Right atrium auricular region (tissue), 2 donors: ENCODE measurements around the gene TFPI. TPM values are rescaled to one million over a fixed set of nuclear protein-coding genes. Genes with fewer than 3 reads are reported as not detected.
"Not testable (repeated sequence)": the region's sequence is repeated elsewhere in the genome, so short reads cannot be mapped to it uniquely, and the experiment has no call there.

Experiments
- DNase-seq: peaks from one replicate; pipeline ENCODE4 v3.0.0-alpha.2; 2019; ENCODE audit warnings: low spot score
- H3K27ac ChIP-seq, 2 donors: fragments of 200-600 bp; sonication (generic); 1 replicate in 1 of 2; 2 replicates in 1 of 2; pipeline ENCODE4 v1.5.1; 2016 to 2019
- H3K27me3 ChIP-seq, 2 donors: fragments of 200-600 bp; sonication (generic); one replicate each; pipeline versions ENCODE4 v1.5.1 to v1.6.0; 2017 to 2019
- H3K36me3 ChIP-seq: fragments of 200-600 bp; sonication (generic); one replicate; pipeline ENCODE4 v1.5.1; 2016
- H3K4me1 ChIP-seq, 2 donors: fragments of 200-600 bp; sonication (generic); one replicate each; pipeline versions ENCODE4 v1.5.1 to v1.6.0; 2017 to 2019
- H3K4me3 ChIP-seq, 2 donors: fragments of 200-600 bp; sonication (generic); 1 replicate in 1 of 2; 2 replicates in 1 of 2; pipeline ENCODE4 v1.5.1; 2017 to 2019; ENCODE audit warnings: mild to moderate bottlenecking in 1 of 2, moderate library complexity in 1 of 2
- H3K9me3 ChIP-seq, 2 donors: fragments of 200-600 bp; sonication (generic); one replicate each; pipeline ENCODE4 v1.5.1; 2019
- total RNA-seq, 2 donors: library from RNA; depleted of rRNA; stranded (reverse); fragments of >200 nt; gene quantifications; one replicate each; pipeline ENCODE4 v1.1.0, GENCODE V29; 2016
- TF ChIP-seq, protein P1 (sequence below), 2 donors: fragments of 200-600 bp; sonication (generic); IDR thresholded peaks; one replicate each; pipeline ENCODE4 v1.5.1; 2019; ENCODE audit warnings: antibody characterized with exemption in 2 of 2

The TFPI gene
- total RNA-seq, 2 donors from 2014 or later, result 43.6 to 58.2 TPM

DNA sequence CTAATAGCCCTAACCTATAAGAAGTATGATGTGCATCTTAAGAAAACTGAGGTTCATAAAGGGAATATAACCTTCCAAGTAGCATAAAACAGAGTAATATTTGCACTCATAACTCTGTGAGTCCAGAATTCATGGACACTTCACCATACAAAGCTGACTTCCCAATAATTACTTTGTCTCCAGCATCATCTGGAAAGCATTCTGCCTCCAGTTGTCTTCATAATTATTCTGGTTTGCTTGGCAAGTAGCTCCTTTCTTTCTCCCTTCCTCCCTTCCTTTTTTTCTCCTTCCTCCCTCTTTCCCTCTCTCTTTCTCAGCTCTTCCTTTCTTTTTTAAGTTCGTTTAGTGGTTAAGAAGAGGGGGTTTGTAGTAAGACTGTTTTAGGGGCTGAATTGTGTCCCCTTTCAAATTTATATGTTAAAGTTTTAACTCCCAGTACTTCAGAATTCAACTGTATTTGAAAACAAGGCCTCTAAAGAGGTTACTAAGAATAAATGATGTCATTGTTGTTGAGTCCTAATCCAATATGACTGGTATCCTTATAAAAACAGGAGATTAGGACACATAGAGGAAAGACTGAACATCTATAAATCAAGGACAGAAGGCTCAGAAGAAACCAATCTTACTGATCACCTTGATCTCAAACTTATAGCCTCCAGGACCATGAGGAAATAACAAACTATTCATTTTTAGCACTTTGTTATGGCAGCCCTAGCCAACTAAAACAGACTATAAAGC, 28.9 kb downstream of the TFPI start:
- peaks cover 0 to 8% of the 10 kb centered on the region in 2 donors for H3K4me1 ChIP-seq
- no peak overlapping the region for H3K4me3 ChIP-seq
- peaks cover 6% of the 10 kb centered on the region for H3K36me3 ChIP-seq
- H3K27ac ChIP-seq, result no peak overlapping the region
- no peak for DNase-seq
- H3K9me3 ChIP-seq, result no peaks in the 10 kb centered on the region
- H3K27me3 ChIP-seq, result no peaks in the 10 kb centered on the region
- TF ChIP-seq, protein P1, sequence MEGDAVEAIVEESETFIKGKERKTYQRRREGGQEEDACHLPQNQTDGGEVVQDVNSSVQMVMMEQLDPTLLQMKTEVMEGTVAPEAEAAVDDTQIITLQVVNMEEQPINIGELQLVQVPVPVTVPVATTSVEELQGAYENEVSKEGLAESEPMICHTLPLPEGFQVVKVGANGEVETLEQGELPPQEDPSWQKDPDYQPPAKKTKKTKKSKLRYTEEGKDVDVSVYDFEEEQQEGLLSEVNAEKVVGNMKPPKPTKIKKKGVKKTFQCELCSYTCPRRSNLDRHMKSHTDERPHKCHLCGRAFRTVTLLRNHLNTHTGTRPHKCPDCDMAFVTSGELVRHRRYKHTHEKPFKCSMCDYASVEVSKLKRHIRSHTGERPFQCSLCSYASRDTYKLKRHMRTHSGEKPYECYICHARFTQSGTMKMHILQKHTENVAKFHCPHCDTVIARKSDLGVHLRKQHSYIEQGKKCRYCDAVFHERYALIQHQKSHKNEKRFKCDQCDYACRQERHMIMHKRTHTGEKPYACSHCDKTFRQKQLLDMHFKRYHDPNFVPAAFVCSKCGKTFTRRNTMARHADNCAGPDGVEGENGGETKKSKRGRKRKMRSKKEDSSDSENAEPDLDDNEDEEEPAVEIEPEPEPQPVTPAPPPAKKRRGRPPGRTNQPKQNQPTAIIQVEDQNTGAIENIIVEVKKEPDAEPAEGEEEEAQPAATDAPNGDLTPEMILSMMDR (IDR thresholded peaks at IDR 0.05), result no peak

DNA sequence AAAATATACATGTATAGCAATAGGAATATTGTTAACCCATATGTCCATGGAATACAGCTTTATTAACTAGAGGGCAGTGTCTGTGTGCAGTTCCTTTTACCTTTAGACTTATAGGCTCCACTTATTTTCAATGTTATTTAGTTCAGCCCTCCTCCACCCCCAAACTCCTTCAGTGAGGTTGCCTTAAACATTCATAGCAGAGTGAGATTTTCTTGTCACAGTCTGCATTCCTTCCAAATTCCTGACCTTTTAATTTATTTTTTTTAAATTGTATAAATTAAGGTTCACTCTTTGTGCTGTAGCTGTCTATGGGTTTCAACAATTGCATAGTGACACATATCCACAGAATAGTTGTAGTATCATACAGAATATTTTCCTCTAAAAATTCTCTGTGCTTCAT, 30.9 kb downstream of the TFPI start:
- no peak for DNase-seq
- Histone ChIP-seq H3K27ac (no peak overlapping the region), H3K4me1 (peaks cover 0 to 8% of the 10 kb centered on the region in 2 donors), H3K27me3 (no peaks in the 10 kb centered on the region), H3K36me3 (peaks cover 21% of the 10 kb centered on the region), H3K4me3 (no peak overlapping the region), H3K9me3 (peaks cover 0 to 1% of the 10 kb centered on the region in 2 donors)
- TF ChIP-seq, protein P1 (IDR thresholded peaks at IDR 0.05), result no peak

DNA sequence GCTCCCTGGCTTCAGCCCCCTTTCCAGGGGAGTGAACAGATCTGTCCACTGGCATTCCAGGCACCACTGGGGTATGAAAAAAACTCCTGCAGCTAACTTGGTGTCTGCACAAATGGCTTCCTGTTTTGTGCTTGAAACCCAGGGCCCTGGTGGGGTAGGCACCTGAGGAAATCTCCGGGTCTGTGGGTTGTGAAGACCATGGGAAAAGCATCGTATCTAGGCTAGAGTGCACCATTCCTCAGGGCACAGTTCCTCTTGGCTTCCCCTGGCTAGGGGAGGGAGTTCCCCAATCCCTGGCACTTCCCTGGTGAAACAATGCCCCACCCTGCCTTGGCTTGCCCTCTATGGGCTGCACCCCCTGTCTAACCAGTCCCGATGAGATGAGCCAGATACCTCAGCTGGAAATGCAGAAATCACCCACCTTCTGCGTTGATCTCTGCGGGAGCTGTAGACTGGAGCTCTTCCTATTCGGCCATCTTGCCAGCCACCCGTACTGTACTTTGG, 34.1 kb downstream of the TFPI start:
- Histone ChIP-seq H3K27me3 (no peaks in the 10 kb centered on the region), H3K4me3 (no peak overlapping the region), H3K4me1 (no peaks in the 10 kb centered on the region), H3K27ac (no peak overlapping the region), H3K9me3 (peaks cover 0 to 17% of the 10 kb centered on the region in 2 donors), H3K36me3 (peaks cover 21% of the 10 kb centered on the region)
- TF ChIP-seq, protein P1 (IDR thresholded peaks at IDR 0.05), result no peak
- no peak for DNase-seq

DNA sequence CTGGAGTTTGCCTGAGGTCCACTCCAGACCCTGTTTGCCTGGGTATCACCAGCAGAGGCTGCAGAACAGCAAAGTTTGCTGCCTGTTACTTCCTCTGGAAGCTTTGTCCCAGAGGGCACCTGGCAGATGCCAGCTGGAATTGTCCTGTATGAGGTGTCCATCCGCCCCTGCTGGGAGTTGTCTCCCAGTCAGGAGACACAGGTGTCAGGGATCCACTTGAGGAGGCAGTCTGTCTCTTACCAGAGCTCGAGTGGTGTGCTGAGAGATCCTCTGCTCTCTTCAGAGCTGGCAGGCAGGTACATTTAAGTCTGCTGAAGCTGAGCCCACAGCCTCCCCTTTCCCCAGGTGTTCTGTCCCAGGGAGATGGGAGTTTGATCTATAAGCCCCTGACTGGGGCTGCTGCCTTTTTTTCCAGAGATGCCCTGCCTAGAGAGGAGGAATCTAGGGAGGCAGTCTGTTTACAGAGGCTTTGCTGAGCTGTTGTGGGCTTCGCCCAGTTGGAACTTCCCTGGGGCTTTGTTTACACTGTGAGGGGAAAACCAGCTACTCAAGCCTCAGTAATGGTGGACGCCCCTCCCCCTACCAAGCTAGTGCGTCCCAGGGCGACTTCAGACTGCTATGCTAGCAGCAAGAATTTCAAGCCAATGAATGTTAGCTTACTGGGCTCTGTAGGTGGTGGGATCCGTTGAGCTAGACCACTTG, 34.7 kb downstream of the TFPI start:
- H3K9me3 ChIP-seq, result peaks cover 0 to 17% of the 10 kb centered on the region in 2 donors
- DNase-seq, result no peak
- no peak overlapping the region for H3K27ac ChIP-seq
- peaks cover 21% of the 10 kb centered on the region for H3K36me3 ChIP-seq
- no peaks in the 10 kb centered on the region for H3K4me1 ChIP-seq
- no peaks in the 10 kb centered on the region for H3K27me3 ChIP-seq
- TF ChIP-seq, protein P1 (IDR thresholded peaks at IDR 0.05), result no peak
- H3K4me3 ChIP-seq, result no peak overlapping the region

DNA sequence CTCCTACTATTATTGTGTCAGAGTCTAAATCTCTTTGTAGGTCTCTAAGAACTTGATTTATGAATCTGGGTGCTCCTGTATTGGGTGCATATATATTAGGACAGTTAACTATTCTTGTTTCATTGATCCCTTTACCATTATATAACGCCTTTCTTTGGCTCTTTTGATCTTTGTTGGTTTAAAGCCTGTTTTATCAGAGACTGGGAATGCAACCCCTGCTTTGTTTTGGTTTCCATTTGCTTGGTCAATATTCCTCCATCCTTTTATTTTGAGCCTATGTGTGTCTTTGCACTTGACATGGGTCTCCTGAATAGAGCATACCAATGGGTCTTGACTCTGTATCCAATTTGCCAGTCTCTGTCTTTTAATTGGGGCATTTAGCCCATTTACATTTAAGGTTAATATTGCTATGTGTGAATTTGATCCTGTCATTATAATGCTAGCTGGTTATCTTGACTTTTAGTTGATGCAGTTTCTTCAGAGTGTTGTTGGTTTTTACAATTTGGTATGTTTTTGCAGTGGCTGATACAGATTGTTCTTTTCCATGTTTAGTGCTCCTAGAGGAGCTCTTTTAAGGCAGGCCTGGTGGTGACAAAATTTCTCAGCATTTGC, 36.4 kb downstream of the TFPI start:
- H3K27ac ChIP-seq, DNase-seq, H3K4me1 ChIP-seq, H3K4me3 ChIP-seq, H3K27me3 ChIP-seq: not testable (repeated sequence)
- Histone ChIP-seq H3K36me3 (peaks cover 21% of the 10 kb centered on the region), H3K9me3 (peaks cover 0 to 17% of the 10 kb centered on the region in 2 donors)

DNA sequence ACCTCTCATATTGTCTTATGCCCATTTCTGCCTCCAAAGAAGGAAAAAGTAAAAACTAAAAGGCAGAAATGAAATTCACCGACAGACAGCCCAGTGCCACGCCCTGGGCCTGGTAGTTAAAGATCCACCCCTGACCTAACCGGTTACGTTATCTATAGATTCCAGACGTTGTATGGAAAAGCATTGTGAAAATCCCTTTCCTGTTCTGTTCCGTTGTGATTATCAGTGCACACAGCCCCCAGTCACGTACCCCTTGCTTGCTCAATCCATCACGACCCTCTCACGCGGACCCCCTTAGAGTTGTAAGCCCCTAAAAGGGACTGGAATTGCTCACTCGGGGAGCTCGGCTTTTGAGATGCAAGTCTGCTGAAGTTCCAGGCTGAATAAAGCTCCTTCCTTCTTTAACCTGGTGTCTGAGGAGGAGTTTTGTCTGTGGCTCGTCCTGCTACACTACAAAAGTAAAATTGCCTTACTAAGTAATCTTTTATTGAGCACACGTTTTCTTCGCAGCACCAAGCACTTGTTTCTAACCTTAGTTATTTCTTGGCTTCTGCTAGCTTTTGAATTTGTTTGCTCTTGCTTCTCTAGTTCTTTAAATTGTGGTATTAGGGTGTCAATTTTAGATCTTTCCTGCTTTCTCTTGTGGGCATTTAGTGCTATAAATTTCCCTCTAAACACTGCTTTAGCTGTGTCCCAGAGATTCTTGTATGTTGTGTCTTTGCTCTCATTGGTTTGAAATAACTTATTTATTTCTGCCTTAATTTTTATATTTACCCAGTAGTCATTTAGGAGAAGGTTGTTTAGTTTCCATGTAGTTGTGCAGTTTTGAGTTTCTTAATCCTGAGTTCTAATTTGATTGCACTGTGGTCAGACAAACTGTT, 37.4 kb downstream of the TFPI start:
- peaks cover 0 to 17% of the 10 kb centered on the region in 2 donors for H3K9me3 ChIP-seq
- not testable (repeated sequence) for H3K4me3 ChIP-seq, DNase-seq, H3K27me3 ChIP-seq, H3K4me1 ChIP-seq, H3K27ac ChIP-seq
- peaks cover 17% of the 10 kb centered on the region for H3K36me3 ChIP-seq
